Measurements from ENCODE around the gene OPN1SW. TPM values are rescaled to one million over a fixed set of nuclear protein-coding genes. Genes with fewer than 3 reads are reported as not detected.

OPN1SW gene
- total RNA-seq: not detected

GRCh38 chr7:128775744-128776474, at the start of gene OPN1SW:
Gene OPN1SW (minus strand): TSS chr7:128775794. CDS start chr7:128775781, 13 bp downstream.
- DNase-seq (ENCODE audit: low spot score) (no peak), ATAC-seq (no peak)
- Mint-ChIP-seq H3K27ac (peak within 1 kb of the TSS in 1 of 2 donors; percentile 69), H3K27me3 (no peaks in the 10 kb centered on the region), H3K4me1 (ENCODE audit: low read depth in 2 of 2) (peaks cover 7 to 13% of the 10 kb centered on the region in 2 donors), H3K4me3 (no peak within 1 kb of the TSS), H3K36me3 (peaks cover 25% of the 10 kb centered on the region), H3K9me3 (no peaks in the 10 kb centered on the region)

GRCh38 chr7:128821724-128822123, 46.1 kb upstream of the OPN1SW start:
- Mint-ChIP-seq H3K27me3 (peaks cover 3 to 8% of the 10 kb centered on the region in 2 donors), H3K36me3 (no peaks in the 10 kb centered on the region), H3K27ac (no peak overlapping the region), H3K9me3 (no peaks in the 10 kb centered on the region), H3K4me3 (no peak overlapping the region), H3K4me1 (ENCODE audit: low read depth in 2 of 2) (no peaks in the 10 kb centered on the region)
- ATAC-seq: no peak
- DNase-seq (ENCODE audit: low spot score): no peak

GRCh38 chr7:128818694-128819093, 43.1 kb upstream of the OPN1SW start:
- Mint-ChIP-seq H3K27ac (no peak overlapping the region), H3K36me3 (no peaks in the 10 kb centered on the region), H3K27me3 (peaks cover 3 to 13% of the 10 kb centered on the region in 2 donors), H3K4me3 (no peak overlapping the region), H3K4me1 (ENCODE audit: low read depth in 2 of 2) (no peaks in the 10 kb centered on the region), H3K9me3 (no peaks in the 10 kb centered on the region)
- no peak for ATAC-seq
- DNase-seq (ENCODE audit: low spot score): no peak

GRCh38 chr7:128815289-128815942, 39.8 kb upstream of the OPN1SW start:
- ATAC-seq (no peak), DNase-seq (ENCODE audit: low spot score) (no peak)
- Mint-ChIP-seq H3K9me3 (no peaks in the 10 kb centered on the region), H3K4me1 (ENCODE audit: low read depth in 2 of 2) (no peaks in the 10 kb centered on the region), H3K4me3 (no peak overlapping the region), H3K27ac (no peak overlapping the region), H3K27me3 (peaks cover 3 to 13% of the 10 kb centered on the region in 2 donors), H3K36me3 (no peaks in the 10 kb centered on the region)

GRCh38 chr7:128814499-128814898, 38.9 kb upstream of the OPN1SW start:
- Mint-ChIP-seq H3K27ac (no peak overlapping the region), H3K4me1 (ENCODE audit: low read depth in 2 of 2) (no peaks in the 10 kb centered on the region), H3K9me3 (no peaks in the 10 kb centered on the region), H3K36me3 (no peaks in the 10 kb centered on the region), H3K4me3 (no peak overlapping the region), H3K27me3 (peaks cover 0 to 5% of the 10 kb centered on the region in 2 donors)
- DNase-seq (ENCODE audit: low spot score) (no peak), ATAC-seq (no peak)

GRCh38 chr7:128812514-128813168, 37.0 kb upstream of the OPN1SW start:
- DNase-seq (ENCODE audit: low spot score): no peak

GRCh38 chr7:128811631-128812430, 36.2 kb upstream of the OPN1SW start:
- DNase-seq (ENCODE audit: low spot score): no peak
- no peaks in the 10 kb centered on the region for H3K9me3 Mint-ChIP-seq
- no peak overlapping the region for H3K27ac Mint-ChIP-seq
- no peaks in the 10 kb centered on the region for H3K36me3 Mint-ChIP-seq
- H3K4me3 Mint-ChIP-seq: no peak overlapping the region
- no peaks in the 10 kb centered on the region for H3K4me1 Mint-ChIP-seq (ENCODE audit: low read depth in 2 of 2)
- no peak for ATAC-seq
- H3K27me3 Mint-ChIP-seq: peaks cover 0 to 5% of the 10 kb centered on the region in 2 donors

More at GRCh38 chr7:128812514-128813168, 37.0 kb upstream of the OPN1SW start:
- Mint-ChIP-seq H3K27ac (no peak overlapping the region), H3K4me3 (no peak overlapping the region), H3K36me3 (no peaks in the 10 kb centered on the region), H3K27me3 (peaks cover 0 to 5% of the 10 kb centered on the region in 2 donors), H3K9me3 (no peaks in the 10 kb centered on the region), H3K4me1 (ENCODE audit: low read depth in 2 of 2) (no peaks in the 10 kb centered on the region)
- no peak for ATAC-seq

- ATAC-seq: no peak
Observed at GRCh38 chr7:128810997-128811396, 35.4 kb upstream of the OPN1SW start.

GRCh38 chr7:128810473-128810872, 34.9 kb upstream of the OPN1SW start:
- no peak overlapping the region for H3K4me3 Mint-ChIP-seq
- no peaks in the 10 kb centered on the region for H3K4me1 Mint-ChIP-seq (ENCODE audit: low read depth in 2 of 2)
- no peak for DNase-seq (ENCODE audit: low spot score)
- H3K27ac Mint-ChIP-seq: no peak overlapping the region
- H3K36me3 Mint-ChIP-seq: no peaks in the 10 kb centered on the region
- H3K27me3 Mint-ChIP-seq: peaks cover 0 to 4% of the 10 kb centered on the region in 2 donors
- no peaks in the 10 kb centered on the region for H3K9me3 Mint-ChIP-seq
- no peak for ATAC-seq

More at GRCh38 chr7:128810997-128811396, 35.4 kb upstream of the OPN1SW start:
- DNase-seq (ENCODE audit: low spot score): no peak
- peaks cover 0 to 5% of the 10 kb centered on the region in 2 donors for H3K27me3 Mint-ChIP-seq
- no peak overlapping the region for H3K4me3 Mint-ChIP-seq
- H3K36me3 Mint-ChIP-seq: no peaks in the 10 kb centered on the region
- no peaks in the 10 kb centered on the region for H3K9me3 Mint-ChIP-seq
- no peak overlapping the region for H3K27ac Mint-ChIP-seq
- no peaks in the 10 kb centered on the region for H3K4me1 Mint-ChIP-seq (ENCODE audit: low read depth in 2 of 2)

- H3K9me3 Mint-ChIP-seq: no peaks in the 10 kb centered on the region
- H3K4me1 Mint-ChIP-seq (ENCODE audit: low read depth in 2 of 2): no peaks in the 10 kb centered on the region
- H3K4me3 Mint-ChIP-seq: no peak overlapping the region
- no peak overlapping the region for H3K27ac Mint-ChIP-seq
- no peaks in the 10 kb centered on the region for H3K36me3 Mint-ChIP-seq
- DNase-seq (ENCODE audit: low spot score) (no peak), ATAC-seq (no peak)
- no peaks in the 10 kb centered on the region for H3K27me3 Mint-ChIP-seq
Observed at GRCh38 chr7:128809363-128809762, 33.8 kb upstream of the OPN1SW start.

GRCh38 chr7:128807191-128807590, 31.6 kb upstream of the OPN1SW start:
- ATAC-seq (no peak), DNase-seq (ENCODE audit: low spot score) (peak; percentile 53)
- Mint-ChIP-seq H3K27me3 (no peaks in the 10 kb centered on the region), H3K27ac (no peak overlapping the region), H3K36me3 (no peaks in the 10 kb centered on the region), H3K4me1 (ENCODE audit: low read depth in 2 of 2) (no peaks in the 10 kb centered on the region), H3K4me3 (no peak overlapping the region), H3K9me3 (no peaks in the 10 kb centered on the region)

GRCh38 chr7:128805225-128805624, 29.6 kb upstream of the OPN1SW start:
- H3K27me3 Mint-ChIP-seq: no peaks in the 10 kb centered on the region
- ATAC-seq (no peak), DNase-seq (ENCODE audit: low spot score) (peak; percentile 13)
- no peaks in the 10 kb centered on the region for H3K4me1 Mint-ChIP-seq (ENCODE audit: low read depth in 2 of 2)
- no peaks in the 10 kb centered on the region for H3K36me3 Mint-ChIP-seq
- H3K9me3 Mint-ChIP-seq: no peaks in the 10 kb centered on the region
- no peak overlapping the region for H3K27ac Mint-ChIP-seq
- no peak overlapping the region for H3K4me3 Mint-ChIP-seq

- Mint-ChIP-seq H3K27ac (no peak overlapping the region), H3K4me3 (no peak overlapping the region), H3K4me1 (ENCODE audit: low read depth in 2 of 2) (no peaks in the 10 kb centered on the region), H3K9me3 (no peaks in the 10 kb centered on the region), H3K27me3 (no peaks in the 10 kb centered on the region), H3K36me3 (no peaks in the 10 kb centered on the region)
- ATAC-seq (no peak), DNase-seq (ENCODE audit: low spot score) (no peak)
Observed at GRCh38 chr7:128804484-128804883, 28.9 kb upstream of the OPN1SW start.

Measured in natural killer cell treated with Interleukin-12 subunit alpha and Interleukin-12 subunit beta and Interleukin-15 and Interleukin-18, amount 100 ng/mL, for 72 hours (primary cell).